Hematopoietic multipotent progenitor cell (in vitro differentiated cells): ENCODE results near the gene PDE8B. TPM values are rescaled to one million over a fixed set of nuclear protein-coding genes. Genes with fewer than 3 reads are reported as not detected.

Experiments used
- DNase-seq, 3 donors: peaks; one replicate each; pipeline ENCODE4 v3.0.0-alpha.2; 2011 to 2015; ENCODE audit warnings: low read depth in 2 of 3, low spot score in 2 of 3
- total RNA-seq: library from RNA; depleted of rRNA; stranded (reverse); fragments of >200 nt; gene quantifications from one replicate; pipeline ENCODE4 v1.2.3, GENCODE V29; 2012

PDE8B gene
- total RNA-seq, 1 donor = 0.27 TPM

DNA sequence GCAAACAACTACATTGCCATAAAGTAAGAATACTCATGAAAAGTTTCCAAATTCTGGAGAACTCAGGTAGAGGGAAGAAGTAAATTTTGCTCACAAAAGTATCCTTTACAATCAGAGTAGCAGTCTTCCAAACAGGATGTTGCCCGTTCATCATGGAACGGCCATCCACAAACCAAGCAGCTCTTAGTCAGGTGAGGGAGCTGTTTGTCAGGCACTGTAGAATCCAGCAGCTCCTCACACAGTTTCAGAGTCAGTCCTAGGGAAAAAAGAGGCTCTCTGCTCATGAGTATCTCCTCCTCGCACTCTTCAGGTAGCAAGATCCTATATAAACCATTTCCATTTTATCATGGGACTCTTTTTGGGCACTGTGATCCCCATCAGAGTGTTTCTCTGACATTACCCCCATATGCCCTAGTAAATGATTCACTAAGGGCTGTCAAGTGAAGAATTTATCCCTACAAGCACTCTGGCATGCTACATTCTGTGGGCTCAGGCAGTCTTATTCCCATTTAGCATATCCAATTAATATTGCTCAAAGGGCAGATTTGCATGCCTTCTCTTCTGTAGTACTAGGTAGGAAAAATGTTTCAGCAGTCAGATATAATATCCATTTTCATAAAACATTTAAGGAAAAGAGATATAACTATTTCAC lies 183.7 kb downstream of the PDE8B start:
- no peak for DNase-seq

DNA sequence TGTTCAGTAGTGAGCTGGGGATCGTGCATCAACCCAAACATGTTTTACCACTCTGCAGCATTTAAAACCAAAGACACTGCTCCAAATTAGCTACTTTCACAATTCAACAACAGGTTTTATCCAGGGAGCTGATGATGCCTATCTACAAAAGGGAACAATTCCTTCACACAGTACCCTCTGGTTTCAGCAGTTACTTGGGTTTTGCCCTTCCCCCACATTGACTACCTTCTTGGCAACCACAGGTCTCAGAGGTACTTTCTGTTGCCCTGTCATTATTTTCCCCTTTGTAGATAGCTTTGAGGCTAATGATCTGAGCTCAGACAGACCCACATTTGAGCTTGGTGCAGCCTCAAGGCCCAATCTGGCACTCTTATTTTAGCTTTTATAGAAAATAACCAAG lies 185.5 kb downstream of the PDE8B start:
- no peak for DNase-seq

DNA sequence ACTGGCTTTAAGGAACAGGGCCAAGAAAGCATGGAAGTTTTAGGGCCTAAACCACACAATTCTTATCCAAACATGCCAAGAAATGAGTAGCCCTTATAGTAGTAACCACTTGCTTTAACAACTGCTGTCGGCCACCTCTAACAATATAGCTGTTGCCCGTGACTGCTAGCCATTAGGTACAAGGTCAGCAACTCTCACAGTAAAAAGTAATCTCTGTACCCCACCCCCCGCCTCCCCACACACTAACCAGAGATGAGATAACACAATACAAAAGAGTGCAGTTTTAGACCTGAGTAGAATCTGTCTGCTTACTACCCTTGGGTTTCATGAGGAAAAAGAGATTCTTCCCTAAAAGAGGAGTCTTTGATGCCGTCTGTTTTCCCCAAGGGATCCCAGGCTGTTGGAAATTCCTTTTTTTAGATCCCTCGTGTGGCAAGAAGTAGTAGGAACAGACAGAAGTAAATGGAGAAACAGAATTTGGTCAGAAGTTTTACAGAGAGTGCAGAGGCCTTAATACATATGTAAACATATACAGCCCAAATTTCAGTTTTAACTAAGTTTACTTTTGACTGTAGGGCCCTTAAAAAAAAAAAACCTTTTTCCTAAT lies 187.3 kb downstream of the PDE8B start:
- DNase-seq = no peak

DNA sequence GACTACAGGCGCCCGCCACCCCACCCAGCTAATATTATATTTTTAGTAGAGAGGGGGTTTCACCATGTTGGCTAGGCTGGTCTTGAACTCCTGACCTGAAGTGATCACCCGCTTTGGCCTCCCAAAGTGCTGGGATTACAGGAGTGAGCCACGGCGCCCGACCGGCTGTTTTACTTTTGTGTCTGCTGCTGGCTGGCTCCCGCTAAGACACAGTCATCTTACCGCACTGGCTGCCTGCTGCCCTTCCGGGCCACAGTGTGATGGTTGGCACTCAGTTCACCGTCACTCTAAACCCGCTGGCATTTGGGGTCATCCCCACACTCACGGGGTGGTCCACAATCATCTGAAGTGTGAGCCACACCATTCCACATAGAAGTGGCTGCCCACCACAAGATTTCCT lies 188.0 kb downstream of the PDE8B start:
- no peak for DNase-seq

DNA sequence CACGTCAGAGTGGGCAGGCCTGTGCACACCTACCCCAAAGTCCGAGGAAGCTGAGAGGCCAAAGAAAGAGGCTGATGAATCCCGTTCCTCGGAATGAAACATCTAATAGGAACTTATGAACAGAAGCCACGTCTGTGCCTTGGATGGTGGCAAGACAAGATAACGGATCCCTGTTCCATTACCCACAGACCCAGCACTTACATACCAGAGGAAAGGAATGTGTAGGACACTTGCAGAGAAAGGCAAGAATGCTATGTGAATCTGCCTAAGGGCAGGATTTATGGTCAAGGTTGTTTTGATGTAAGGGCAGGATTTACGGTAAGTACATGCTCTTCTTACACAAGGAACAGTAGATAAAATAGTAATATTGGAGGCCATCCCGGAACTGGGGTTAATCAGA lies 188.4 kb downstream of the PDE8B start:
- DNase-seq = no peak

DNA sequence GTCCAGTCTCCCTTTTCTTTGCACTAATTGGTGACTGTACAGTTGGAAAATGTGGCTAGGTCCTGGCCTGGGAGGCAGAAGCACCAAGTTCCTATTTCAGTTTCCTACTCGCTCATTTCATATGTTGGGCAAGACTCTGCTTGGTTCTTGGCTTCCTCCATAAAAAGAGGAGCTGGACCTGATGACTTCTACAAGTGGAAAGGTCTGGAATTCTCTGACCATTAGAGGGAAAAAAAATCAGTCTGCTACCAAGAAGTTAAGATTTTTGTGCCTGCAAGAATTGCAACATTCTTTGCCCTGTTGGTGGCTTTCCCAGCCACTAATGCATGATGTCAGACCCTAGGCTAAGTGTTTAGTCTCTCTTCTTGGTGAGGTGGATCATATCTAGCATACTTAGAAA lies 190.2 kb downstream of the PDE8B start:
- no peak for DNase-seq

DNA sequence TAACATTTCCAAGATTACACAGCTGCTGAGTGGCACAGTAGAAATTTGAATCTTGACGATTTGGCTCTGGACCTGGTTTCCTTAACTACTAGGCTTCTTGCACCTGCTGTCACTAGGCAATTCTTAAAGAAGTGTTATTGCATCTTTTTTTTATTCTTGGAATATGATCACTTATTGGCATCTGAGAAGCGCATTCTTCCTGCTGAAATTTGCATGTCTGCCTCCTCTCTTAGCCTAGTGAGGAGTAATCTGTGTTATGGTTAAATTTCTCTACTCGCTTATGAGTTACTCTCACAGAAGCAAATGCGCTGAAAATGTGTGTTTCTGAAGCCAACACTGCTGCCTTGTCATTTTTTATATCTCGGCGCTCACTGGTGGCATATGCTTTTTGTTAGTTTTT lies 192.3 kb downstream of the PDE8B start:
- no peak for DNase-seq

DNA sequence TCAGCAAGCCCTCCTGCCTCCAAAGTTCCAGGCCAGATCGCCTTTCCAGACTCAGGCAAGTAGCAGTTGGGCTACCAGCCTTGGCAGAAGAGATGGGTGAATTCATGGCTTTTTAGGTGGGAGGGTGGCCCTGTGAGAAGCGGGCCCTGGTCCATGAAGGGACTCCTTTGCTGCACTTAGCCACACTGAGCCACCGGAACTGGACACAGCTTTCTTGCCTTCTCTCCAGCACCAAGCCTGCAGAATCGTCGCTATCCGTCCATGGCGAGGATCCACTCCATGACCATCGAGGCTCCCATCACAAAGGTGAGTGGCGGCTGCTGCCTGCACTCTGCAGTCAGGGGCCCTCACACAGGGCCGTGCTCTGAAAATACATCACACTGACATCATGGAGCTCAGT lies 196.7 kb downstream of the PDE8B start:
- DNase-seq = no peak

DNA sequence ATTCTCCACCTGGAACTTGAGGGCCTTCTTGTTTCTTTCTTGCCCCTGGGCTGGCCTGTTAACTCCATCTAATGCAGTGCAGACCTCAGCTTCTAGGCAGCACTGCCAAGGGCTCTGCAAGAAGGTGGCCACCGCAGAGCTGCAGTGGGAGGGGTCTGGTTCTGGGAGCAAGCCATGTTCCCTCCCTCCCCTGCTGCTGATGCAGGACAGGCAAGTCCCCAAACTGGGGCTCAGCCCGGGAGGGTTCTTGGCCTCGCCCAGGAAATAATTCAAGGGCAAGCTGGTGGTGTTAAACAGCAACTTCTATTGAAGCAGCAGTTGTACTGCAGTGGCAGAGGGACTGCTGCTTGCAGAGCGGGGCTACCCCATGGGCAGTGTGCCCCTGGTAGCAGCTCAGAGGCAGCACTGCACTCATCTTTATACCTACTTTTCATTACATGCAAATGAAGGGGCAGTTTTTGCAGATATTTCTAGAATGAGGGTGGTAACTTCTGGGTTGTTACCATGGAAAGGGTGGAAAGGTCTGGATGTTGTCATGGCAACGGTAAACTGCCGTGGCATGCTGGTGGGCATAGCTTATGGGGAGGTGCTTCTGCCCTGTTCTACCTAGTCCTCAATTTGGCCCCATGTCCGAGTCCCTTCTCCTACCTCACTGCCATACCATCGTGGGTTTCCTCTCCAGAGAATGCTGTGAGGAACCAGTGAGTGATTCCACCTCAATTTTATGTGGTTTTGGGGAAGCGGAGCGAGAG lies 199.6 kb downstream of the PDE8B start:
- DNase-seq = no peak

DNA sequence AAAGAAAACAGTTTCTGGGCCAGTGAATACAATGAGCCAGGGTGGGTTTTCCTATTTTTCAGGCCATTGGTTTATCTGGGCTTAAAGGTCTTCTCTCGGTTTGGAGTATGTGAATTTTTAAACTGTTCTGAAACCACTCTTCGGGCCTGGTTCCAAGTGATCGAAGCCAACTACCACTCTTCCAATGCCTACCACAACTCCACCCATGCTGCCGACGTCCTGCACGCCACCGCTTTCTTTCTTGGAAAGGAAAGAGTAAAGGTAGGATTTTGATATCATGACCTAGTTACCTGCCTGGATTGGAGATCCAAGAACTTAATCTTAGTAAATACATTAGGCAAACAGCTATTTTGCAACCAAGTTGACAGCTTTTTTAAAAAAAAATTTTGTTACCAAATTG lies 202.6 kb downstream of the PDE8B start:
- no peak for DNase-seq

DNA sequence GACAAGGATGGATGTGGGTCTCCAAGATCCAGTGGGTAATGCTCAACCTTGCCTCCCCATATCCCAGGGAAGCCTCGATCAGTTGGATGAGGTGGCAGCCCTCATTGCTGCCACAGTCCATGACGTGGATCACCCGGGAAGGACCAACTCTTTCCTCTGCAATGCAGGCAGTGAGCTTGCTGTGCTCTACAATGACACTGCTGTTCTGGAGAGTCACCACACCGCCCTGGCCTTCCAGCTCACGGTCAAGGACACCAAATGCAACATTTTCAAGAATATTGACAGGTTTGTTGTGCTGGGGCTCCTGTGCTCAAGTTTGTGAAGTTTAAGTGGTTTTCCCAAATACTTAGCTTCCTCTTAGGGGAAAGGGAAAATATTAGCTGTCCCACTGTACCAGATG lies 207.7 kb downstream of the PDE8B start:
- no peak for DNase-seq

DNA sequence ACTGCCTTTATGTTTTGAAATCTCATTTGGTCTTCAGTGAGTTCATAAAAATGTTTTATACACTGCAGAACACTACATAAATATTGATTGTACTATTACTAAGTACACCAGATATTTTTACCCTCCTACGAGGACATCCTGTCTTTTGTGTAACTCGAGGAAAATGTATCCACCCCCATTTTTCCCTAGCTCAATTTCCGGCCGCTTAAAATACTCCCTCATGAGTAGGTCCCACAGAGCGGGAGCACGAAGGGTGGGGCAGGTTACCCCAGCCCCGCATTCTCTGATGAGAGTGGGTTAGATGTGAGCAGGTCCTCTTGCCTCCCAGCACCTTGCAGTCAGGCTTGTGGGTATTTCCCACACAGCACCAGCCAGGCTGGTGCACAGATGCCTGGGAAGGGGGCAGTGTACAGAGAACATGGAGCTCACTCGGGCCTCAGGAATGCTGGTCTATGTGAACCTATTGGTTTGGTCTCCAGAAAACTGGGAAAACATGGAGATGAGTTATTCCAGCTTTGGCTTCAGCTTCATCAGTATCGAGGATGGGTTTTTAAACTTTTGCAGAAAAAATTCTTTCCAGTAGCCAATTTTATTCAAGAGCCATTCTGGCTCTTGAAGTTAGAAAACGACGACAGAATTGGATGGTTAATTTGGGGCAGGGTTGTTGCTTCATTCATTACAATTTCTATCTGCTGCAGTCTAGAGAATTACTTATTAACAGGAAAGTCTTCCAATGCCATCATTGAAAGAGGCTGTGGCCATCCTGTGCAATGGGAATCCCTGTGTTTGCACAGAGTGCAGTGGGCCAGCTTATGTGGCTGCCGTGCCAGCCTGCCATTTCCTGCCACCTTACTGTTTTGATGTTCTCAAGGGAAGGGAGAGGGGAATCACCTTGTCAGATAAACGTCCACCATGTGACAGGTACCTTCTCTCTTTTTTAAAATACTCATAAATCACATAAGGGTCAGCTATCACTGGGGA lies 208.4 kb downstream of the PDE8B start:
- DNase-seq = no peak

DNA sequence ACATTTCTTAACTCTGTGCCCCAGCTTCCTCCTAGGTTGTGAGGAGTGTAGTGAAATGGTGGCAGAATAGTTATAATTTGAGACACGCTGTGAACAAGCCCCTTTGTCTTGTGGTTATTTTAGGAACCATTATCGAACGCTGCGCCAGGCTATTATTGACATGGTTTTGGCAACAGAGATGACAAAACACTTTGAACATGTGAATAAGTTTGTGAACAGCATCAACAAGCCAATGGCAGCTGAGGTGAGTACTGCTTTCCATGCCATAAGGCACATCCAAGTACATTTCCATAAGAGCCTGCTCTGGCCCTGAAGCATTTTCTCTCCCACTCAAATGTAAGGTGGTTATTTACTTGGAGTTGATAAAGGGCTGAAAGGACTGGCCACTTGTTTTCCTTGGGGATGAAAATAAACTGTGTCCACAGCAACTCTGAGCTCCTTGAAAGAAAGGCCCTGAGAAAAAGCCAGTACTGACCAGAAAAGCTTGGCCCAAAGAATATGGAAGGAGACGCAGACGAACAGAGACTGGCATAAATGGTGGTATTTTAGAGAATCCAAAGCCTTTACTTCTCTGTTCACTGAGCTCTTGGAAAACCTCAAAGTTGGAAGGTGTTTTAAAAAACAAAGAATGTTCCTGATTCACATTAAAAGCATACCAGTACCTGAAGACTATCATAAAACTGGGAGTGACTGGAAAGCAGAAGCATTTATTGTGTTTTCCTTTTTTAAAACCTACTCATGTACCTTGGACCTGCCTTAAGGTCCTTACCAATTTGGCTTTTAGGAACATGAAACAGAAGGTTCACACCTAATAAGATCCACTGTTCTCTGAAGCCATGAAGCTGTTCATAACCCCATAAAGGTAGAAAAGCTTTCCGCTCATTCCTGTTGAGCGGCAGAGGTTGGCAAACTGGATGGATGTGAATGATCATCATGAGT lies 209.4 kb downstream of the PDE8B start:
- DNase-seq = no peak

DNA sequence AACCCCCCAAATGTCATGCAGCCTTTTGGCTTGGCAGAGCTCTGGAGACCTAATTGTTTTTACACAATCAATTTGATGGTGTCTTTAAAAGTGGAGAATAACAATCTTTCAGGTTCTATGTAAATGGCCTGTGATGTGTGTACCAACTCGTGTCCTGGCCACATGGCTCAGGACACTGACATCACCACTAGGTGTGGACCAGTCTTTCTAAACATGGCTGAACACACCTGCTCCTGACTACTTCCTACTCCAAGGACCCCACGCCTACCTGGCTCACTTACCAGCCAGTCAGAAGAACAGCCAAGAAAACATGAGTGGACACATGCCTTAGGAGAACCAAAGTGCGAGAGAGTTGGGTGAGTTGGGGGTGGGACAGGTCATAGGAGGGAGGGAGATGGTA lies 210.5 kb downstream of the PDE8B start:
- DNase-seq = no peak

DNA sequence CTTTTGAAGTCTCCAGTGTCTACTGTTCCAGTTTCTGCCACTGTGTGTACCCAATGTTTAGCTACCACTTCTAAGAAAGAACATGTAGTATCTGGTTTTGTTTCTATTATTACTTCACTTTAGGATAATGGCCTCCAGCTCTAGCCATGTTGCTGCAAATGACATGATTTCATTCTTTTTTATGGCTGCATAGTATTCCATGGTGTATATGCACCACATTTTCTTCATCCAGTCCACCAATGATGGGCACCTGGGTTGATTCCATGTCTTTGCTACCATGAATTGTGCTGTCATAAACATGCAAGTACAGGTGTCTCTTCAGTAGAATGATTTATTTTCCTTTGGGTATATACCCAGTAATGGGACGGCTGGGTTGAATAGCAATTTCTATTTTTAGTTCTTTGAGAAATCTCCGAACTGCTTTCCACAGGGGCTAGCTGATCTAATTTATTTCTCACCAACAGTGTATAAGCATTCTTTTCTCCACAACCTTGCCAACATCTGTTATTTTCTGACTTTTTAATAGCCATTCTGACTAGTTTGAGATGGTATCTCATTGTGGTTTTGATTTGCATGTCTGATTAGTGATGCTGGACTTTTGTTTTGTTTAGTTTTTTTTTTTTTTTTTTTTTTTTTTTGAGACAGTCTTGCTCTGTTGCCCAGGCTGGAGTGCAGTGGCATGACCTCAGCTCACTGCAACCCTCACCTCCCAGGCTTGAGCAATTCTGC lies 212.7 kb downstream of the PDE8B start:
- no peak for DNase-seq

DNA sequence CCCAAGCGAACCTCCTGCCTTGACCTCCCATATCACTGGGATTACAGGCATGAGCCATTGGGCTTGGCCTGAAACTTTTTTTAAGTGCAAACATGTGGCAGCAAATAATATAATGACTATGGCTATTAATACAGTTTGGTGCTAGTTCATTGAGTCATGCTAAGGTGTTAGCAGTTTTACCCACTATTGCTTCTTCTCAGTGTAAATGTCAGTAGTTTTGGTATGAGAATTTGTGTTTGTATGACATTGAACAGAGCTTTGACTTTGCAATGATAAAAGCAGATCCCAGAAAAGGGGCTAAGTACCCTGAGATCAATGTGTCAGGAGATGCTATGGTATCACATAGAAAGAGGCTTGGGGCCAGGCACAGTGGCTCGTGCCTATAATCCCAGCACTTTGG lies 214.4 kb downstream of the PDE8B start:
- DNase-seq = no peak

DNA sequence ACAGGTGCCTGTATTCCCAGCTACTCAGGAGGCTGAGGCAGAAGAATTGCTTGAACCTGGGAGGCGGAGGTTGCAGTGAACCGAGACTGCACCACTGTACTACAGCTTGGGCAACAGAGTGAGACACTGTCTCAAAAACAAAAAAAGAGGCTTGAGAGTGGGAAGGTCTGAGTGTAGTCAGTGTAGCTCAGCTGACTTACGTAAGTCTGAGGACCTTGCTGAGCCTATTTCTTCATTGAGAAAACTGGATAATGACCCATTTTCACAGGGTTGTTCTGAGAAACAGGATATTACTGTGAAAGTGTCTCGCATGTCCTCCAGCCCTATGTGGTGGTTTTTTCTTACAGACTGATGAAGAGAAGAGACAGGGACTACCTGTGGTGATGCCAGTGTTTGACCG lies 214.9 kb downstream of the PDE8B start:
- DNase-seq = no peak

DNA sequence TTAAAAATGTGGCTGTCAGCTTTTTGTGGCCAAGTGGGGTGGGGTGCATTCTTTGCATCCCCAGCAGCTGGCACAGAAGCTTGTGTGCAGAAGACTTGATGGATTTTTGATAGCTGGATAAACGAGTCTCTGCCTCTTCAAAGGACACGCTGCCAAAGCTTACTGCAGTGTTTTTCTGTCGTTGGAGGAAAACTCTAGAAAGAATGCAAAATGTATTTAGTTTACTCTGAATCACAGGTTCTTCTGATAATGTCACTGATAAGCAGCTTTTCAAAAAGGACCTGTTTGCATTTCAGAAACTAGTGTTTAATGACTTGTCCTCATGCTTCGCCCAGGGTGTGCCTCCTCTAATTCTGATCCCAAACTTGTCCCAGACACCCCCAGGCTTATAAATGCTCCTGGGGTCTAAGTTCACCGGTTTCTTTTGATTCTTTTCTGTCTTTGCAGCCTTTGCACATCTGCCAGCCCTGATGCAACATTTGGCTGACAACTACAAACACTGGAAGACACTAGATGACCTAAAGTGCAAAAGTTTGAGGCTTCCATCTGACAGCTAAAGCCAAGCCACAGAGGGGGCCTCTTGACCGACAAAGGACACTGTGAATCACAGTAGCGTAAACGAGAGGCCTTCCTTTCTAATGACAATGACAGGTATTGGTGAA lies 215.6 kb downstream of the PDE8B start:
- no peak for DNase-seq

DNA sequence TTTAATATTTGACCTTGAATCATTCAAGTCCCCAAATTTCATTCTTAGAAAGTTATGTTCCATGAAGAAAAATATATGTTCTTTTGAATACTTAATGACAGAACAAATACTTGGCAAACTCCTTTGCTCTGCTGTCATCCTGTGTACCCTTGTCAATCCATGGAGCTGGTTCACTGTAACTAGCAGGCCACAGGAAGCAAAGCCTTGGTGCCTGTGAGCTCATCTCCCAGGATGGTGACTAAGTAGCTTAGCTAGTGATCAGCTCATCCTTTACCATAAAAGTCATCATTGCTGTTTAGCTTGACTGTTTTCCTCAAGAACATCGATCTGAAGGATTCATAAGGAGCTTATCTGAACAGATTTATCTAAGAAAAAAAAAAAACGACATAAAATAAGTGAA lies 216.2 kb downstream of the PDE8B start:
- no peak for DNase-seq
